Thyroid gland (tissue), 4 donors: ENCODE measurements around the gene MINAR1. TPM values are rescaled to one million over a fixed set of nuclear protein-coding genes. Genes with fewer than 3 reads are reported as not detected.
A peak's percentile ranks its signal among the peaks of the same experiment; 100 is the strongest.

Experiments
- DNase-seq, 2 donors: peaks; one replicate each; pipeline ENCODE4 v3.0.0-alpha.2; 2019
- H3K27ac ChIP-seq, 3 donors: fragments of 200-600 bp; sonication (generic); 1 replicate in 2 of 3; 2 replicates in 1 of 3; pipeline ENCODE4 v1.5.1; 2016 to 2019; ENCODE audit warnings: mild to moderate bottlenecking in 1 of 3, moderate library complexity in 1 of 3
- H3K27me3 ChIP-seq: fragments of 200-600 bp; sonication (generic); one replicate; pipeline ENCODE4 v1.5.1; 2019
- H3K36me3 ChIP-seq, 2 donors: fragments of 200-600 bp; sonication (generic); one replicate each; pipeline ENCODE4 v1.5.1; 2016 to 2019
- H3K4me1 ChIP-seq, 2 donors: fragments of 200-600 bp; sonication (generic); one replicate each; pipeline ENCODE4 v1.5.1; 2017 to 2019
- H3K4me3 ChIP-seq, 3 donors: fragments of 200-600 bp; sonication (generic); replicated peaks in 1 of 3; 1 replicate in 2 of 3; 2 replicates in 1 of 3; pipeline ENCODE4 v1.5.1; 2016; ENCODE audit warnings: mild to moderate bottlenecking in 1 of 3
- H3K9me3 ChIP-seq: fragments of 200-600 bp; sonication (generic); one replicate; pipeline ENCODE4 v1.5.1; 2017
- POLR2A ChIP-seq, 2 donors: fragments of 450-650 bp; IDR thresholded peaks; one replicate each; pipeline ENCODE4 v1.6.1; 2017; ENCODE audit warnings: antibody characterized with exemption in 2 of 2, mild to moderate bottlenecking in 2 of 2, moderate library complexity in 1 of 2
- WGBS, 2 donors: methylation state at CpG; one replicate each; pipeline ENCODE4 v1.1.5; 2017; 5-methylcytosine and 5-hydroxymethylcytosine counted together
- intact Hi-C: fragments of 100-400 bp; cut with DNase I; formaldehyde crosslinking; loops from one replicate; pipeline ENCODE4 v1.15.1; 2023
- total RNA-seq, 4 donors: library from RNA; depleted of rRNA; stranded (reverse); fragments of >200 nt; gene quantifications; one replicate each; pipeline ENCODE4 v1.2.3, GENCODE V29; 2016
- TF ChIP-seq, protein P1 (sequence below), 6 experiments: fragments of 200-600 bp in 3 of 6; fragments of 450-650 bp in 3 of 6; sonication (generic) in 3 of 6; IDR thresholded peaks; one replicate each; pipeline ENCODE4 v1.5.1; 2016 to 2019; ENCODE audit warnings: antibody characterized with exemption in 6 of 6, mild to moderate bottlenecking in 2 of 6, inconsistent platforms in 1 of 6, moderate library complexity in 1 of 6

MINAR1 gene
- total RNA-seq, 4 donors from 2014 or later: 0.67 to 1.3 (median 1.1) TPM

DNA sequence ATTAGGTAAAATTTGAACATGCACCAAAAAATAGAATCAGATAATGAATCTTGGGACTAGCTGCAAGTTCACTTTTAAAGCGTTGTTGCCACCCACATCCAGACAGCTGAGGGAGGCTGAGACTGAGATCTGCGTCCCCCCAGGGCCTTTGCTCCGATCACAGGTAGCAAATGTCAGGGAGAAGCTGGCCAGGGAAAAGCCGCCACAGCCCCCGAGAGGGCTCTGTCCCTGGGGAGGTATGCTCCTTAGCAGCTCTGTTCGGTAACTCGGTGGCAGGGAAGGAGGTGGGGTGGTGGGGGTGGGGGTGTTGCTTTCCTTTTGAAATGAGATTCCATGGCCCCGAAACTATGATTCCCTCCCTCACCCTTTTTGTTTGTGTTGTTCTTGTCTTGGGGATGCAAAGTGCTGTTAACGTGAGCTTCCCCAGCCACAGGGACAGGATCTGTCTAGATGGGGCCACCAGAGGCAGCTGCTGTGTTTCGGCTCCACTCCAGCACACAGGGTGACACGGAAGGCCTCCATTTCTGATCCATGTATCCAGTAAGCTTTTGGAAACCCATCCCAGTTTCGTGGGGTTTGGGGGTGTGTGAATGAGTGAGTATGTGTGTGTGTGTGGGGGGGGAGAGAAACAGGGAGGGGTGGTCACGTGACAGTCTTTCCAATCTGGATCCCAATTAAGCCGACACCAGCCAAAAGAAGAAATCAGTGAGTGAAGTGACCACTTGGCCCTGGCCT lies 1.1 kb upstream of the MINAR1 start:
- peaks cover 13 to 22% of the 10 kb centered on the region in 2 donors for H3K4me1 ChIP-seq
- H3K27me3 ChIP-seq: peaks cover 13% of the 10 kb centered on the region
- 20 to 25% methylated on average over 10 to 14 of the region's 14 CpGs for WGBS, 2 donors
- DNase-seq: no peak
- TF ChIP-seq POLR2A (IDR thresholded peaks at IDR 0.05): no peak
- TF ChIP-seq, protein P1, sequence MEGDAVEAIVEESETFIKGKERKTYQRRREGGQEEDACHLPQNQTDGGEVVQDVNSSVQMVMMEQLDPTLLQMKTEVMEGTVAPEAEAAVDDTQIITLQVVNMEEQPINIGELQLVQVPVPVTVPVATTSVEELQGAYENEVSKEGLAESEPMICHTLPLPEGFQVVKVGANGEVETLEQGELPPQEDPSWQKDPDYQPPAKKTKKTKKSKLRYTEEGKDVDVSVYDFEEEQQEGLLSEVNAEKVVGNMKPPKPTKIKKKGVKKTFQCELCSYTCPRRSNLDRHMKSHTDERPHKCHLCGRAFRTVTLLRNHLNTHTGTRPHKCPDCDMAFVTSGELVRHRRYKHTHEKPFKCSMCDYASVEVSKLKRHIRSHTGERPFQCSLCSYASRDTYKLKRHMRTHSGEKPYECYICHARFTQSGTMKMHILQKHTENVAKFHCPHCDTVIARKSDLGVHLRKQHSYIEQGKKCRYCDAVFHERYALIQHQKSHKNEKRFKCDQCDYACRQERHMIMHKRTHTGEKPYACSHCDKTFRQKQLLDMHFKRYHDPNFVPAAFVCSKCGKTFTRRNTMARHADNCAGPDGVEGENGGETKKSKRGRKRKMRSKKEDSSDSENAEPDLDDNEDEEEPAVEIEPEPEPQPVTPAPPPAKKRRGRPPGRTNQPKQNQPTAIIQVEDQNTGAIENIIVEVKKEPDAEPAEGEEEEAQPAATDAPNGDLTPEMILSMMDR (IDR thresholded peaks at IDR 0.05): no peak
- no peak overlapping the region for H3K27ac ChIP-seq
- intact Hi-C loops: no loop called here
- H3K4me3 ChIP-seq: peak overlapping the region in 1 of 3 donors; percentile 27
- no peaks in the 10 kb centered on the region for H3K36me3 ChIP-seq
- H3K9me3 ChIP-seq: no peaks in the 10 kb centered on the region

DNA sequence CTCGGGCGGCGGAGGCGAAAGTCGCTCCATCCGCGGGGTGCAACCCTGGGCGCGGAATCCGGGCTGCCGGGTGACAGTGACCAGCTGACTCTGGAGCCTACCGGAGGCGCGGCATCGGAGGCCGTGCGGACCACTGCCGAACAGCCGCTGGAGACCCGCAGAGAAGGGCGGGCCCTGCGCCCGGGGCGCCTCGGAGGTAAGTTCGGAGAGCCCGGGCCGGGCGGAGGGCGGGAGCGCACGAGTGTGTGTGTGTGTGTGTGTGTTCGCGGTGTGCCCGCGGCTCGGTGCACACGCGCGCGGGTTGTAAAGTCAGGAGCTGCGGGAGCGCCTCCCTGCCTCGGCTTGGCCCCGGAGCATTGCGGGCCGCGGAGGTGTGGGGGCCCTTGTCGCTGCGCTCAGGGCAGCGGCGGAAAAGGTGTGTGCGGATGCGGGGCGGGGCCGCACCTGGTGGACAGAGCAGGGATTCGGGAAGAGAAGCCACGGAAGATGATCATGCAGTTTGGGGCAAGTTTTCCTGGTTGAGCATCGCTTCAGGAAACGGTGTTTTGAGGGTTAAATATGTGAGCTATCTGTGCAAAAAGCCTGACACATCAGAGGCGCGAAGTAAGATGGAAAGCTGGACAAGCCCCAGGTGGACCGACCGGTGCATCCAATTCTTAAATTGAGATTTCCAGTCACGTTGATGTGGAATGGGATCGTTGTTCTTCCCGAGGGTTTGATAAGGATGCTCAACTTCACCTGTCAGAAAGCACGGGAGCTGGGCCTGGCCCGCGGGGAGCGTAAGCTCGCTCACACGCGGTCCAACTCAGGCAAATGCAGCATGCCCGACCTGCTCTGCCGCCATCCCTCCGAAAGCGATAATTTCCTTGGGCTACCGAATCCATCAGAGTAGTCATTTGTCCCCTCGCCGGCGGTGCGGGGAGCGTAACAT lies 474 bp downstream of the MINAR1 start:
- Histone ChIP-seq H3K4me1 (peaks cover 13 to 22% of the 10 kb centered on the region in 2 donors), H3K27ac (no peak overlapping the region), H3K27me3 (peaks cover 13% of the 10 kb centered on the region), H3K4me3 (peak overlapping the region in 2 of 3 donors; percentile 5 to 27), H3K9me3 (no peaks in the 10 kb centered on the region), H3K36me3 (no peaks in the 10 kb centered on the region)
- WGBS, 2 donors: 6 to 7% methylated on average over 23 to 32 of the region's 84 CpGs
- no peak for DNase-seq
- no peak for TF ChIP-seq POLR2A (IDR thresholded peaks at IDR 0.05)
- TF ChIP-seq, protein P1 (IDR thresholded peaks at IDR 0.05): no peak
- intact Hi-C loops: no loop called here

DNA sequence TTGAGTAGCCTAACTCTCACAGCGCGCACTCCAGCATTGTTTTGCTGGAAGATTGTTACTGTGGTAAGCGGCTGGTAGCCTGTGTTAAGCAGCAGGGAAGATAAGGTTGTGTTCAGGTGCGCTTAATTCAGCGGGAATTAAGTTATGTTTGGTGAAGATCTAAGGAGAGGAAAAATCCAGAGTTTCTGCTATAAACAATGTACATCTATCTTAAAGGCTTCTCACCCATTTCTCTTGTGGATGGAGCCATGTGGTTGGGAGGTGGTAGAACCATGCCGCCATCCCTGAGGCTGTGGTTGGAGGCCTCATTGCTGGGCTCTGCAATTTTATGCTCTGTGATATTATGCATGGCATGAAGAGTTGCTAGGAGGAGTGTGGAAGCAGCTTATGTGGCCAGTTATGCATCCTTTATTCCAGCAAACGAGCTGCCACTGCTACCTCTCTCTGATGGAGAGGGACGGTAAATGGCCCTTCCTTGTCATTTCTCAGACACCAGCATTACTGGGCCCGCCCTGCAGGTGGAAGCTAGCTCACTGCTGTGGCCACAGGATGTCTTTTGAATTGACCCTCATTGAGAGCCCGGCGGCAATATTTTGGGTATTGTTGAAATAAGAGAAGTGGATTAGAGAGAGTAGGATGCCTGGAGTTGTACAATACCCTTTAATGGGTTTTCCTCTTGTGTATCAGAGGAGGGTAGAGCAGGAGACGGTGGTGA lies 1.3 kb downstream of the MINAR1 start:
- intact Hi-C loops: no loop called here
- 48 to 53% methylated on average over 12 of the region's 12 CpGs for WGBS, 2 donors
- H3K27me3 ChIP-seq: peaks cover 13% of the 10 kb centered on the region

DNA sequence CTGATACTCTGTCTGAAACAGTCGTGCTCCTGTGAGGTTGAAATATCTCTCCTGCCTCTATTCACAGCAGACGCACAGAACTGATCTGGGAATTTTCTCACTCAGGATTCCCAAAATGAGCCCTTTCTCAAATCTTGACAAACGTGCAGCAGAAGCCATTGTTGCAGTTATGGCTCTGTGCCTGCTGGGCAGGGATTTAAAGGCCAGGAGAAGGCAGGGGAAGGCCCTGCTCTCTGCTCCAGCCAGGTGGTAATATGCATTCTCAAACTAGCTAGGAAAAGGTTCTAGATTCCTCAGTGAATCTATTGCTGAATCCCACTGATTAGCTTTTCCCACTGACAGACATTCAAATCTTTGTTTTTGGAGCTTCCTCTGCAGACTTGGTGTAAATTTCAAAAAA lies 2.2 kb downstream of the MINAR1 start:
- no peaks in the 10 kb centered on the region for H3K36me3 ChIP-seq
- H3K4me3 ChIP-seq: no peak overlapping the region
- H3K27ac ChIP-seq: no peak overlapping the region
- peaks cover 13 to 22% of the 10 kb centered on the region in 2 donors for H3K4me1 ChIP-seq
- no peak for DNase-seq
- WGBS, 2 donors: 68 to 83% methylated on average over 3 of the region's 3 CpGs
- peaks cover 13% of the 10 kb centered on the region for H3K27me3 ChIP-seq
- TF ChIP-seq, protein P1 (IDR thresholded peaks at IDR 0.05): no peak
- TF ChIP-seq POLR2A (IDR thresholded peaks at IDR 0.05): no peak
- no peaks in the 10 kb centered on the region for H3K9me3 ChIP-seq
- intact Hi-C loops: no loop called here

More for the DNA sequence above, 1.3 kb downstream of the MINAR1 start:
- no peaks in the 10 kb centered on the region for H3K36me3 ChIP-seq
- H3K4me3 ChIP-seq: no peak overlapping the region
- TF ChIP-seq, protein P1 (IDR thresholded peaks at IDR 0.05): no peak
- no peak for TF ChIP-seq POLR2A (IDR thresholded peaks at IDR 0.05)
- H3K4me1 ChIP-seq: peaks cover 13 to 22% of the 10 kb centered on the region in 2 donors
- no peak overlapping the region for H3K27ac ChIP-seq
- no peaks in the 10 kb centered on the region for H3K9me3 ChIP-seq
- DNase-seq: no peak
